HepG2 (cell line): ENCODE measurements around the gene LIFR. TPM values are rescaled to one million over a fixed set of nuclear protein-coding genes. Genes with fewer than 3 reads are reported as not detected.

Source experiments
- ATAC-seq: fragments of 200-7000 bp; cut with Tn5 transposase; 3 replicates; pipeline ENCODE4 v1.9.1; 2020; ENCODE audit warnings: mild to moderate bottlenecking, moderate library complexity
- BruUV-seq: library from RNA; stranded (reverse); fragments of 400-500 nt; replicated peaks from 2 replicates; lab custom pipeline; 2021; lab: Mats Ljungman, UMichigan
- CTCF ChIA-PET: fragments of 300-600 bp; formaldehyde crosslinking; extraction: SDS; loops from one replicate; lab custom pipeline; 2021; ENCODE audit warnings: low total read pairs, inconsistent platforms, low intra/inter-chr PET ratio; lab: Yijun Ruan, JAX
- POLR2A ChIA-PET: fragments of 350-600 bp; sonication (Branson Sonifier 250); formaldehyde crosslinking; loops from one replicate; lab custom pipeline; 2020; ENCODE audit warnings: antibody characterized with exemption, inconsistent platforms; lab: Yijun Ruan, JAX
- DNase-seq: peaks from one replicate; pipeline ENCODE4 v3.0.0-alpha.2; 2015; ENCODE audit warnings: low spot score
- FAIRE-seq: peaks from 3 replicates; lab custom pipeline; 2011; peaks lifted over from hg19 to GRCh38; lab: Jason Lieb, UNC
- H2AFZ ChIP-seq: one replicate; pipeline ENCODE4 v1.6.1; 2011; ENCODE audit warnings: low read length, inconsistent platforms
- H3K27ac ChIP-seq: fragments of 300-600 bp; 3 replicates; pipeline ENCODE4 v1.8.0; 2011; ENCODE audit warnings: mixed run types, mild to moderate bottlenecking, mixed read lengths, low read length, inconsistent platforms; ENCODE audit not compliant: insufficient read depth; ENCODE audit errors: extremely low read length
- H3K27me3 ChIP-seq, 2 experiments: fragments of 200-600 bp in 1 of 2; 2 replicates in 1 of 2; 3 replicates in 1 of 2; pipeline versions ENCODE4 v1.6.0 to v1.8.0; 2011; ENCODE audit warnings: low read length in 2 of 2, mild to moderate bottlenecking in 2 of 2, moderate library complexity in 2 of 2, inconsistent platforms in 1 of 2; ENCODE audit not compliant: insufficient read depth in 2 of 2, control insufficient read depth in 1 of 2
- H3K36me3 ChIP-seq, 2 experiments: fragments of 200-600 bp in 1 of 2; replicated peaks in 1 of 2; 2 replicates in 1 of 2; 3 replicates in 1 of 2; pipeline versions ENCODE4 v1.5.1 to v1.8.0; 2011; ENCODE audit warnings: low read length in 2 of 2, inconsistent platforms in 1 of 2; ENCODE audit not compliant: insufficient read depth in 2 of 2, control insufficient read depth in 1 of 2
- H3K4me1 ChIP-seq: 2 replicates; pipeline ENCODE4 v1.5.1; 2012; ENCODE audit warnings: low read length, inconsistent platforms; ENCODE audit not compliant: insufficient read depth
- H3K4me2 ChIP-seq: 2 replicates; pipeline ENCODE4 v1.6.0; 2011; ENCODE audit warnings: low read depth, low read length, inconsistent platforms
- H3K4me3 ChIP-seq, 3 experiments: fragments of 200-600 bp in 1 of 3; sonication (generic), shearing (Covaris generic) in 1 of 3; replicated peaks in 1 of 3; 2 replicates each; pipeline ENCODE4 v1.5.1; 2011 to 2016; ENCODE audit warnings: low read length in 3 of 3, inconsistent platforms in 2 of 3, low read depth in 2 of 3, mild to moderate bottlenecking in 2 of 3, control low read depth in 1 of 3, mixed read lengths in 1 of 3; ENCODE audit not compliant: insufficient read depth in 1 of 3
- H3K79me2 ChIP-seq: one replicate; pipeline ENCODE4 v1.6.1; 2011; ENCODE audit warnings: low read length, inconsistent platforms; ENCODE audit not compliant: insufficient read depth
- H3K9ac ChIP-seq: 2 replicates; pipeline ENCODE4 v1.6.0; 2011; ENCODE audit warnings: mild to moderate bottlenecking, low read depth, low read length, inconsistent platforms; ENCODE audit not compliant: insufficient read depth
- H3K9me3 ChIP-seq: 2 replicates; pipeline ENCODE4 v1.5.1; 2012; ENCODE audit warnings: mild to moderate bottlenecking, low read length
- H4K20me1 ChIP-seq: 2 replicates; pipeline ENCODE4 v1.6.0; 2011; ENCODE audit warnings: inconsistent platforms, mild to moderate bottlenecking, low read length, moderate library complexity; ENCODE audit not compliant: insufficient read depth
- CEBPG ChIP-seq: IDR thresholded peaks from 2 replicates; pipeline ENCODE4 v1.6.1; 2016
- CHCHD3 ChIP-seq: sonication (generic); formaldehyde crosslinking; IDR thresholded peaks from 2 replicates; pipeline ENCODE4 v1.8.0; 2022; ENCODE audit warnings: mild to moderate bottlenecking, missing genetic modification reagents, moderate library complexity
- HES4 ChIP-seq: sonication (generic); formaldehyde crosslinking; IDR thresholded peaks from 2 replicates; pipeline ENCODE4 v1.9.0; 2021; ENCODE audit warnings: mild to moderate bottlenecking, missing genetic modification reagents, borderline replicate concordance
- POLR2AphosphoS2 ChIP-seq: IDR thresholded peaks from 2 replicates; pipeline ENCODE4 v1.6.1; 2011; ENCODE audit warnings: low read depth, low read length, improper control_type of control experiment
- RBM22 ChIP-seq: fragments of 200-400 bp; formaldehyde crosslinking; optimal IDR thresholded peaks from 2 replicates; pipeline ENCODE3; 2017; ENCODE audit warnings: mild to moderate bottlenecking, low read length, moderate library complexity
- SNAPC2 ChIP-seq: sonication (generic); formaldehyde crosslinking; IDR thresholded peaks from 2 replicates; pipeline ENCODE4 v1.8.1; 2022; ENCODE audit warnings: mild to moderate bottlenecking, missing genetic modification reagents
- SOX13 ChIP-seq, 3 experiments: fragments of 450-650 bp in 1 of 3; sonication (generic) in 1 of 3; formaldehyde crosslinking in 1 of 3; IDR thresholded peaks in 2 of 3; conservative IDR thresholded peaks in 1 of 3; 2 replicates each; pipeline versions ENCODE4 v1.5.0 to v1.6.1; 2016 to 2020; ENCODE audit warnings: antibody characterized with exemption in 1 of 3, mild to moderate bottlenecking in 1 of 3, missing compliant biosample characterization in 1 of 3, missing genetic modification reagents in 1 of 3, moderate library complexity in 1 of 3
- TFDP1 ChIP-seq: IDR thresholded peaks from 2 replicates; pipeline ENCODE4 v1.6.1; 2016; ENCODE audit warnings: missing compliant biosample characterization, missing genetic modification reagents, borderline replicate concordance
- WIZ ChIP-seq: sonication (generic); formaldehyde crosslinking; IDR thresholded peaks from 2 replicates; pipeline ENCODE4 v1.5.1; 2020; ENCODE audit warnings: mild to moderate bottlenecking, missing genetic modification reagents
- ZBTB42 ChIP-seq: sonication (generic); formaldehyde crosslinking; IDR thresholded peaks from 2 replicates; pipeline ENCODE4 v1.5.0; 2020; ENCODE audit warnings: mild to moderate bottlenecking, missing genetic modification reagents
- ZNF230 ChIP-seq: sonication (generic); formaldehyde crosslinking; IDR thresholded peaks from 2 replicates; pipeline ENCODE4 v1.4.0; 2020; ENCODE audit warnings: mild to moderate bottlenecking, missing genetic modification reagents
- ZNF260 ChIP-seq: sonication (generic); formaldehyde crosslinking; IDR thresholded peaks from 2 replicates; pipeline ENCODE4 v1.4.0; 2020; ENCODE audit warnings: missing genetic modification reagents, low read depth, mild to moderate bottlenecking, borderline replicate concordance
- ZNF280D ChIP-seq: sonication (generic); formaldehyde crosslinking; IDR thresholded peaks from 2 replicates; pipeline ENCODE4 v1.5.1; 2020; ENCODE audit warnings: mild to moderate bottlenecking, missing genetic modification reagents
- ZNF296 ChIP-seq: sonication (generic); formaldehyde crosslinking; conservative IDR thresholded peaks from 2 replicates; pipeline ENCODE4 v1.5.0; 2020; ENCODE audit warnings: mild to moderate bottlenecking, missing genetic modification reagents
- ZNF331 ChIP-seq: sonication (generic); formaldehyde crosslinking; IDR thresholded peaks from 2 replicates; pipeline ENCODE4 v1.4.0; 2020; ENCODE audit warnings: missing genetic modification reagents
- ZNF552 ChIP-seq: sonication (generic); formaldehyde crosslinking; IDR thresholded peaks from 2 replicates; pipeline ENCODE4 v1.9.0; 2022; ENCODE audit warnings: missing genetic modification reagents, mild to moderate bottlenecking, borderline replicate concordance
- WGBS: methylation state at CpG from one replicate; pipeline ENCODE4 v1.1.6; 2017; ENCODE audit warnings: low lambda C conversion rate; 5-methylcytosine and 5-hydroxymethylcytosine counted together
- in situ Hi-C: cut with HindIII; loops from 2 replicates; pipeline ENCODE4 v1.10.0; 2017; ENCODE audit warnings: low pct_unique_long_range_greater_than_20kb; ENCODE audit not compliant: extremely low pct_ligation_motif_present
- intact Hi-C: fragments of 100-400 bp; cut with micrococcal nuclease; formaldehyde crosslinking; loops from one replicate; pipeline ENCODE4 v1.10.0; 2022; ENCODE audit not compliant: unreplicated experiment
- polyA plus RNA-seq, 8 experiments: library from polyadenylated mRNA; depleted of rRNA in 3 of 8; stranded (reverse) in 7 of 8; unstranded in 1 of 8; fragments of >200 nt; fragmentation: Illumina TruSeq in 4 of 8; extraction: Trizol in 4 of 8; gene quantifications; 2 replicates each; pipeline versions ENCODE4 v1.2.1 to v1.2.3, GENCODE V29; 2011 to 2016; ENCODE audit warnings: low read depth in 4 of 8, missing spikeins in 1 of 8, mixed read lengths in 1 of 8; ENCODE audit not compliant: insufficient read depth in 1 of 8
- total RNA-seq, 5 experiments: library from RNA; depleted of rRNA; stranded (reverse); fragments of >200 nt; fragmentation: Illumina TruSeq; extraction: Trizol; gene quantifications; 2 replicates each; pipeline ENCODE4 v1.2.3, GENCODE V29; 2016; ENCODE audit warnings: low read depth in 1 of 5

Gene LIFR
- total and polyA plus RNA-seq, 2 of the 13 experiments (the other 11 are each of a cell fraction or from before 2014, with no cell fraction given), result 6.3 to 25.2 TPM

GRCh38 chr5:38473008-38473407 is 83.4 kb downstream of the LIFR start:
- H3K36me3 ChIP-seq, result no peaks in the 10 kb centered on the region
- in situ Hi-C loops, result no loop called here
- H3K4me3 ChIP-seq, result no peak overlapping the region
- ChIA-PET POLR2A (no interaction called here), CTCF (no interaction called here)
- ATAC-seq (no peak; the same call in 2 of the 3 replicates), FAIRE-seq (no peak), DNase-seq (no peak)
- H3K9me3 ChIP-seq, result no peaks in the 10 kb centered on the region
- peaks cover 0 to 1% of the 10 kb centered on the region in 2 experiments; a peak in 1 of 5 replicates for H3K27me3 ChIP-seq
- no peak overlapping the region for H3K27ac ChIP-seq
- no peak overlapping the region for H3K4me2 ChIP-seq
- no peaks in the 10 kb centered on the region for H4K20me1 ChIP-seq
- no peak overlapping the region for H3K9ac ChIP-seq
- H3K4me1 ChIP-seq, result peaks cover 16% of the 10 kb centered on the region
- BruUV-seq, result no TSS peak
- peak; percentile 25 for TF ChIP-seq RBM22
- TF ChIP-seq WIZ (CRISPR knock-in tag), result no peak
- intact Hi-C loops, result no loop called here
- H2AFZ ChIP-seq, result no peak overlapping the region
- no peaks in the 10 kb centered on the region for H3K79me2 ChIP-seq
- WGBS, result 65% methylated on average over 7 of the region's 8 CpGs

GRCh38 chr5:38472541-38472940 is 83.9 kb downstream of the LIFR start:
- Histone ChIP-seq H3K27me3 (peaks cover 0 to 1% of the 10 kb centered on the region in 2 experiments; a peak in 1 of 5 replicates), H3K4me1 (peaks cover 20% of the 10 kb centered on the region), H3K4me2 (no peak overlapping the region), H3K27ac (no peak overlapping the region), H3K36me3 (no peaks in the 10 kb centered on the region), H4K20me1 (no peaks in the 10 kb centered on the region), H3K9ac (no peak overlapping the region), H2AFZ (no peak overlapping the region), H3K4me3 (no peak overlapping the region), H3K9me3 (no peaks in the 10 kb centered on the region), H3K79me2 (no peaks in the 10 kb centered on the region)
- intact Hi-C loops, result no loop called here
- ChIA-PET POLR2A (no interaction called here), CTCF (no interaction called here)
- 93% methylated on average over 7 of the region's 7 CpGs for WGBS
- FAIRE-seq (no peak), ATAC-seq (peak; percentile 13; the same call in 2 of the 3 replicates), DNase-seq (no peak)
- in situ Hi-C loops, result no loop called here
- BruUV-seq, result no TSS peak
- no peak for TF ChIP-seq ZNF331 (CRISPR knock-in tag)
- TF ChIP-seq HES4 (CRISPR knock-in tag), result no peak
- no peak for TF ChIP-seq SNAPC2 (CRISPR knock-in tag)
- no peak for TF ChIP-seq SOX13 (IDR thresholded peaks at IDR 0.05)
- no peak for TF ChIP-seq SOX13 (CRISPR knock-in tag; conservative IDR thresholded peaks at IDR 0.05 in 1 of 2, IDR thresholded peaks at IDR 0.05 in 1 of 2)
- no peak for TF ChIP-seq ZNF552
- no peak for TF ChIP-seq CHCHD3 (CRISPR knock-in tag)
- no peak for TF ChIP-seq ZNF230
- no peak for TF ChIP-seq TFDP1 (CRISPR knock-in tag)
- no peak for TF ChIP-seq ZNF296 (CRISPR knock-in tag)
- TF ChIP-seq POLR2AphosphoS2, result no peak
- TF ChIP-seq ZBTB42, result no peak
- TF ChIP-seq CEBPG (CRISPR knock-in tag), result no peak
- no peak for TF ChIP-seq ZNF260 (CRISPR knock-in tag)
- TF ChIP-seq ZNF280D (CRISPR knock-in tag), result no peak
